H1 (cell line): Measurements from ENCODE around the gene ITGB8. TPM values are rescaled to one million over a fixed set of nuclear protein-coding genes. Genes with fewer than 3 reads are reported as not detected.

Experiments
- CTCF ChIA-PET: fragments of 300-600 bp; sonication (Branson Sonifier 250); formaldehyde crosslinking; loops from one replicate; lab custom pipeline; 2021; ENCODE audit not compliant: partially characterized antibody; lab: Charles Lee
- POLR2A ChIA-PET: fragments of 300-600 bp; sonication (Branson Sonifier 250); formaldehyde crosslinking; loops from one replicate; lab custom pipeline; 2021; ENCODE audit warnings: inconsistent platforms; ENCODE audit not compliant: partially characterized antibody; lab: Charles Lee
- DNase-seq, 2 experiments: peaks; one replicate each; pipeline versions ENCODE4 v3.0.0 to v3.0.0-alpha.2; 2010 to 2022; ENCODE audit warnings: low spot score in 2 of 2, low read depth in 1 of 2, mixed read lengths in 1 of 2
- FAIRE-seq: peaks from 2 replicates; lab custom pipeline; 2011; peaks lifted over from hg19 to GRCh38; lab: Jason Lieb, UNC
- H2AFZ ChIP-seq: 2 replicates; pipeline ENCODE4 v1.8.1; 2012; ENCODE audit warnings: low read length, inconsistent platforms
- H2AK5ac ChIP-seq: 2 replicates; pipeline ENCODE4 v1.6.1; 2013; ENCODE audit warnings: low read depth, low read length
- H2BK120ac ChIP-seq: replicated peaks from 2 replicates; pipeline ENCODE3; 2013; ENCODE audit warnings: low read depth, low read length, inconsistent platforms
- H2BK12ac ChIP-seq: 2 replicates; pipeline ENCODE4 v1.6.1; 2013; ENCODE audit warnings: low read depth, low read length
- H2BK15ac ChIP-seq: 2 replicates; pipeline ENCODE4 v1.6.1; 2013; ENCODE audit warnings: low read length
- H2BK20ac ChIP-seq: 2 replicates; pipeline ENCODE4 v1.6.1; 2013; ENCODE audit warnings: low read length
- H2BK5ac ChIP-seq: 2 replicates; pipeline ENCODE4 v1.6.1; 2013; ENCODE audit warnings: low read depth, low read length
- H3K14ac ChIP-seq: 2 replicates; pipeline ENCODE4 v1.6.1; 2013; ENCODE audit warnings: inconsistent platforms; ENCODE audit not compliant: insufficient read length
- H3K18ac ChIP-seq: 2 replicates; pipeline ENCODE4 v1.6.1; 2013; ENCODE audit warnings: low read length; ENCODE audit errors: extremely low read depth
- H3K23ac ChIP-seq: 2 replicates; pipeline ENCODE4 v1.6.1; 2013; ENCODE audit warnings: inconsistent platforms; ENCODE audit not compliant: insufficient read length
- H3K23me2 ChIP-seq: 2 replicates; pipeline ENCODE4 v1.6.1; 2013; ENCODE audit warnings: low read depth, low read length
- H3K27ac ChIP-seq: 2 replicates; pipeline ENCODE4 v1.6.1; 2011; ENCODE audit warnings: low read depth, low read length, inconsistent platforms
- H3K27me3 ChIP-seq, 4 experiments: replicated peaks in 1 of 4; 1 replicate in 1 of 4; 2 replicates in 3 of 4; pipeline versions ENCODE4 v1.6.1 to v1.8.1; 2011 to 2013; ENCODE audit warnings: low read length in 3 of 4, mild to moderate bottlenecking in 3 of 4, inconsistent platforms in 2 of 4, mixed read lengths in 2 of 4, moderate library complexity in 1 of 4; ENCODE audit not compliant: control insufficient read depth in 3 of 4, insufficient read depth in 3 of 4; ENCODE audit errors: extremely low read depth in 1 of 4
- H3K36me3 ChIP-seq, 4 experiments: 2 replicates each; pipeline versions ENCODE4 v1.6.1 to v1.8.1; 2011 to 2013; ENCODE audit warnings: mild to moderate bottlenecking in 4 of 4, low read length in 3 of 4, moderate library complexity in 2 of 4, control low read depth in 1 of 4, inconsistent platforms in 1 of 4; ENCODE audit not compliant: insufficient read depth in 4 of 4, control insufficient read depth in 2 of 4
- H3K4ac ChIP-seq: replicated peaks from 2 replicates; pipeline ENCODE3; 2013; ENCODE audit warnings: low read length, low read depth, mixed read lengths, inconsistent platforms; ENCODE audit not compliant: insufficient read length
- H3K4me1 ChIP-seq, 4 experiments: replicated peaks in 1 of 4; 1 replicate in 1 of 4; 2 replicates in 3 of 4; pipeline versions ENCODE4 v1.6.1 to v1.8.1; 2011 to 2013; ENCODE audit warnings: low read length in 3 of 4, inconsistent platforms in 2 of 4, mixed read lengths in 1 of 4; ENCODE audit not compliant: insufficient read depth in 4 of 4, control insufficient read depth in 3 of 4
- H3K4me2 ChIP-seq, 2 experiments: 2 replicates each; pipeline versions ENCODE4 v1.6.1 to v1.8.1; 2011 to 2013; ENCODE audit warnings: low read depth in 2 of 2, low read length in 2 of 2, control low read depth in 1 of 2, inconsistent platforms in 1 of 2, mild to moderate bottlenecking in 1 of 2; ENCODE audit not compliant: insufficient read depth in 1 of 2
- H3K4me3 ChIP-seq, 4 experiments: fragments of 200-600, 300-600 bp in 1 of 4; sonication (generic), shearing (Covaris generic), sonication (Bioruptor Twin) in 1 of 4; 2 replicates each; pipeline versions ENCODE4 v1.5.1 to v1.8.1; 2011 to 2016; ENCODE audit warnings: low read length in 4 of 4, low read depth in 3 of 4, control low read depth in 2 of 4, inconsistent platforms in 2 of 4, mild to moderate bottlenecking in 2 of 4, mixed read lengths in 1 of 4, moderate library complexity in 1 of 4; ENCODE audit not compliant: insufficient read depth in 2 of 4; ENCODE audit errors: extremely low read depth in 1 of 4
- H3K56ac ChIP-seq: replicated peaks from 2 replicates; pipeline ENCODE3; 2013; ENCODE audit warnings: low read depth, mild to moderate bottlenecking, mixed read lengths, low read length, inconsistent platforms; ENCODE audit not compliant: insufficient read length
- H3K79me1 ChIP-seq: 2 replicates; pipeline ENCODE4 v1.6.1; 2013; ENCODE audit warnings: low read depth, low read length, control low read depth
- H3K79me2 ChIP-seq, 2 experiments: 2 replicates each; pipeline versions ENCODE4 v1.6.1 to v1.8.1; 2012 to 2013; ENCODE audit warnings: low read length in 2 of 2, mild to moderate bottlenecking in 2 of 2, inconsistent platforms in 1 of 2; ENCODE audit not compliant: insufficient read depth in 2 of 2, control insufficient read depth in 1 of 2
- H3K9ac ChIP-seq, 4 experiments: replicated peaks in 1 of 4; 1 replicate in 1 of 4; 2 replicates in 3 of 4; pipeline versions ENCODE4 v1.6.1 to v1.8.1; 2011 to 2013; ENCODE audit warnings: low read depth in 3 of 4, low read length in 3 of 4, control low read depth in 2 of 4, mild to moderate bottlenecking in 2 of 4, moderate library complexity in 2 of 4, inconsistent platforms in 1 of 4; ENCODE audit errors: extremely low read depth in 1 of 4
- H3K9me3 ChIP-seq, 2 experiments: 2 replicates each; pipeline versions ENCODE4 v1.6.1 to v1.8.1; 2012 to 2013; ENCODE audit warnings: mild to moderate bottlenecking in 2 of 2, moderate library complexity in 2 of 2, control low read depth in 1 of 2, inconsistent platforms in 1 of 2, low read depth in 1 of 2, low read length in 1 of 2, mixed read lengths in 1 of 2; ENCODE audit not compliant: insufficient read depth in 2 of 2
- H4K20me1 ChIP-seq, 2 experiments: replicated peaks in 1 of 2; 2 replicates each; pipeline versions ENCODE3 to v1.8.1; 2011 to 2013; ENCODE audit warnings: inconsistent platforms in 2 of 2, low read length in 2 of 2, mild to moderate bottlenecking in 1 of 2; ENCODE audit not compliant: insufficient read depth in 2 of 2, control insufficient read depth in 1 of 2
- H4K5ac ChIP-seq: 2 replicates; pipeline ENCODE4 v1.6.1; 2013; ENCODE audit warnings: low read length, low read depth, mixed read lengths, inconsistent platforms; ENCODE audit not compliant: insufficient read length
- H4K8ac ChIP-seq: 2 replicates; pipeline ENCODE4 v1.8.0; 2013; ENCODE audit warnings: mild to moderate bottlenecking, moderate library complexity, low read length, inconsistent platforms; ENCODE audit not compliant: insufficient read depth; ENCODE audit errors: extremely low read depth
- H4K91ac ChIP-seq: replicated peaks from 2 replicates; pipeline ENCODE3; 2013; ENCODE audit warnings: low read length, mixed read lengths, inconsistent platforms; ENCODE audit not compliant: insufficient read length
- GABPA ChIP-seq: IDR thresholded peaks from 2 replicates; pipeline ENCODE4 v1.6.1; 2011; ENCODE audit warnings: mild to moderate bottlenecking, low read length, moderate library complexity, borderline replicate concordance; ENCODE audit not compliant: insufficient read depth
- POU5F1 ChIP-seq: IDR thresholded peaks from 2 replicates; pipeline ENCODE4 v1.6.1; 2011; ENCODE audit warnings: low read depth, mild to moderate bottlenecking, low read length, moderate library complexity
- TCF12 ChIP-seq: IDR thresholded peaks from 2 replicates; pipeline ENCODE4 v1.6.1; 2011; ENCODE audit warnings: low read depth, mild to moderate bottlenecking, low read length
- WGBS, 2 experiments: shearing (Covaris generic) in 1 of 2; methylation state at CpG; one replicate each; pipeline versions ENCODE4 v1.1.6 to v1.1.7; 2013 to 2015; ENCODE audit warnings: low lambda C conversion rate in 2 of 2, mixed read lengths in 2 of 2, inconsistent platforms in 1 of 2, low coverage in 1 of 2, missing lambda C conversion rate in 1 of 2; ENCODE audit not compliant: insufficient replicate concordance in 2 of 2, insufficient coverage in 1 of 2, insufficient read length in 1 of 2; ENCODE audit errors: extremely low coverage in 1 of 2, missing lambda C conversion rate in 1 of 2; 5-methylcytosine and 5-hydroxymethylcytosine counted together
- polyA plus RNA-seq, 7 experiments: library from polyadenylated mRNA; depleted of rRNA in 3 of 7; stranded (reverse) in 5 of 7; unstranded in 2 of 7; fragments of >200 nt in 5 of 7; fragments of 200-250 nt in 2 of 7; gene quantifications; 1 replicate in 5 of 7; 2 replicates in 1 of 7; 4 replicates in 1 of 7; pipeline versions ENCODE4 v1.2.1 to v1.2.3, GENCODE V29; 2011 to 2013; ENCODE audit warnings: missing spikeins in 2 of 7, mixed read lengths in 2 of 7
- total RNA-seq: library from RNA; stranded (reverse); fragmentation: NEBNext Ultra II Directional; extraction: Animal tissue kit (Norgen Biotek cat#: 25700); gene quantifications from 2 replicates; pipeline ENCODE4 v1.2.1, GENCODE V29; 2021

The ITGB8 gene
- total and polyA plus RNA-seq, 2 of the 8 experiments (the other 6 are each of a cell fraction or from before 2014, with no cell fraction given) = 1.2 to 3.6 TPM

DNA sequence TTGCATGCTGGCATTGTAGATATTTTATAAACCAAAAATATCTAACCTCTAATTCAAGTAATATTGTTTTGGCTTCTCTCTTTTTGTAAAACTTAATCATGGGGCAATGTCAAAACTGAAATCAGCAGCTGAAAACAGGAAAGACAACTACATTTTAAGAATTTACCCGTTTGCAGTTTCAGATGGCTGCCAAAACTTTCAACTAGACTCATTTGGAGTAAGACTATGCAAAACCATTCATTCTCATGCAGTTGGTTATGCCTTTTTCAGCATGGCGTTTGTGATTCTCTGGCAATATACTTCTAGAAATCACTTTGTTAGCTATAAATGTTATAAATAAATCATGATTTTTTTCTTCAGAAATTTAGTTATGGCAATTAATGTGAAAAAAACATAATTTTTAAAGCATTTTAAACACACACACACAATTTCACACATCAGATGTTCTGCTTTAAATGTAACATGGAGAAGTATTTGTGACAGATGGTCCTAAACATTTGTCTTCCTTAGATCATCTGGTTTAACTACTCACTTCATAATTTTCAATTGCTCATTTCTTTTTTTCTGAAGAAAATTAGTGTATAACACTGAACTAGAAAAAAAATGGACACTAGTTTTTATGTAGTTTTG is 116.4 kb downstream of the ITGB8 start:
- Histone ChIP-seq H2BK12ac (no peak overlapping the region), H2BK120ac (no peak overlapping the region), H2BK15ac (no peak overlapping the region), H3K4me3 (no peak overlapping the region), H3K79me2 (no peaks in the 10 kb centered on the region), H3K23ac (no peak overlapping the region), H3K27ac (no peak overlapping the region), H3K56ac (no peak overlapping the region), H3K14ac (no peak overlapping the region), H2AK5ac (no peak overlapping the region), H3K23me2 (no peaks in the 10 kb centered on the region), H4K20me1 (no peaks in the 10 kb centered on the region), H3K18ac (no peak overlapping the region), H3K9ac (no peak overlapping the region), H3K4ac (no peak overlapping the region), H3K79me1 (no peaks in the 10 kb centered on the region), H2BK5ac (no peak overlapping the region), H3K9me3 (peaks cover 0 to 6% of the 10 kb centered on the region in 2 experiments; a peak in 1 of 4 replicates), H4K91ac (no peak overlapping the region), H4K5ac (no peak overlapping the region), H3K4me1 (no peaks in the 10 kb centered on the region; a peak in 1 of 7 replicates), H3K36me3 (no peaks in the 10 kb centered on the region), H3K27me3 (no peaks in the 10 kb centered on the region), H4K8ac (no peak overlapping the region), H2AFZ (no peak overlapping the region), H3K4me2 (no peak overlapping the region), H2BK20ac (no peak overlapping the region)
- no peak for DNase-seq
- 41% methylated on average over 2 of the region's 2 CpGs; no CpG with 5 or more reads in 1 of the 2 experiments for WGBS, 2 experiments
- no peak for FAIRE-seq
- TF ChIP-seq GABPA (no peak), POU5F1 (no peak), TCF12 (no peak)
- CTCF ChIA-PET = no interaction called here
- POLR2A ChIA-PET = no interaction called here
